ENCODE measurements around the gene UMOD. TPM values are rescaled to one million over a fixed set of nuclear protein-coding genes. Genes with fewer than 3 reads are reported as not detected.
"Not testable (repeated sequence)": the region's sequence is repeated elsewhere in the genome, so short reads cannot be mapped to it uniquely, and the experiment has no call there.

Gene UMOD
- total and polyA plus RNA-seq, 9 donors: not detected

DNA sequence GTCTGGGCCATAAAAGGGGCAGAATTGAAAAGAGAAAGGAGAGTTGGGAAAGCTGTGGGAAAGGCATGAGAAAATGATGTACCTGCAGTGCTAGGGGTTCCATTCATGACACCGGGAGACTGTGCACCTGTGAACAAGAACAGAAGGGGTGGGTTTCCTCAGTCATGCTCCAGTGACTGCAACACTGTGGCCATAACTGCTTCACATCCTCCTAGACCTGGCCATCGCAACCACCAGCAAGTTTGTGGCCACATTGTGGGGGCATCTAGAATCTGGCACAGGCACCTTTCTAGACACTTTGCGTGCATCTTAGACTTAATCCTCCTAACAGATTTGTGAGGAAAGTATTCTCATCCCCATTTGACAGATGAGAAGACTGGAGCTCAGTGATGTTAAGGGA is 37.9 kb downstream of the UMOD start:
- Histone ChIP-seq H3K27me3 (ENCODE audit: control insufficient read depth, insufficient read depth, low read length) (no peaks in the 10 kb centered on the region), H3K27ac (ENCODE audit: low read length) (no peak overlapping the region)

GRCh38 chr16:20313741-20314140 is 38.8 kb downstream of the UMOD start:
- WGBS (ENCODE audit: insufficient coverage): 100% methylated on average over 1 of the region's 3 CpGs
- no peaks in the 10 kb centered on the region for H3K4me1 ChIP-seq (ENCODE audit: control insufficient read depth, insufficient read depth, low read length)
- no peak for DNase-seq

More for the DNA sequence above, 37.9 kb downstream of the UMOD start:
- no peak for DNase-seq
- 100% methylated on average over 1 of the region's 3 CpGs for WGBS (ENCODE audit: insufficient coverage)
- no peaks in the 10 kb centered on the region for H3K36me3 ChIP-seq (ENCODE audit: control insufficient read depth, insufficient read depth, low read length)
- H3K4me3 ChIP-seq (ENCODE audit: low read length): no peak overlapping the region
- no peaks in the 10 kb centered on the region for H3K9me3 ChIP-seq (replicated peaks; ENCODE audit: control insufficient read depth, low read depth, low read length)
- no peaks in the 10 kb centered on the region for H3K4me1 ChIP-seq (ENCODE audit: control insufficient read depth, insufficient read depth, low read length)

DNA sequence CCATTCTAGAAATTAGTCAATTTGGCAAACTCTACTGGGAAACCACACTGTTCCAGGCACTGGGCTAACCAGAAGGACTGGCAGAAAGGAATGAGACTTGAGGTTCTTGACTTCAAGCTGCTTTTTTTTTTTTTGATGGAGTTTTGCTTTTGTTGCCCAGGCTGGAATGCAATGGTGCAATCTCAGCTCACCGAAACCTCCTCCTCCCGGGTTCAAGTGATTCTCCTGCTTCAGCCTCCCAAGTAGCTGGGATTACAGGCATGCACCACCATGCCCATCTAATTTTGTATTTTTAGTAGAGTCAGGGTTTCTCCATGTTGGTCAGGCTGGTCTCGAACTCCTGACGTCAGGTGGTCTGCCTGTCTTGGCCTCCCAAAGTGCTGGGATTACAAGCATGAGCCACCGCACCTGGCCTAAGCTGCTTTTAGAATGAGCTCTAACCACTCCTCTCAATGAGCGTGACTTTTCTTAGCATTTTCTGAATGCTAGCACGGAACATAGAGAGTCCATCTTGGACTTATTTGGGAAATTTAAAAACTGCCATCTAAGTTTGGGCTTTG is 39.9 kb downstream of the UMOD start:
- not testable (repeated sequence) for H3K36me3 ChIP-seq (ENCODE audit: control insufficient read depth, insufficient read depth, low read length); H3K27ac ChIP-seq (ENCODE audit: low read length); H3K27me3 ChIP-seq (ENCODE audit: control insufficient read depth, insufficient read depth, low read length); H3K4me1 ChIP-seq (ENCODE audit: control insufficient read depth, insufficient read depth, low read length); H3K4me3 ChIP-seq (ENCODE audit: low read length); DNase-seq; H3K9me3 ChIP-seq (replicated peaks; ENCODE audit: control insufficient read depth, low read depth, low read length)
- WGBS (ENCODE audit: insufficient coverage): 89% methylated on average over 2 of the region's 7 CpGs

More at GRCh38 chr16:20313741-20314140, 38.8 kb downstream of the UMOD start:
- H3K9me3 ChIP-seq (replicated peaks; ENCODE audit: control insufficient read depth, low read depth, low read length): no peaks in the 10 kb centered on the region
- H3K36me3 ChIP-seq (ENCODE audit: control insufficient read depth, insufficient read depth, low read length): no peaks in the 10 kb centered on the region
- H3K4me3 ChIP-seq (ENCODE audit: low read length): no peak overlapping the region
- H3K27me3 ChIP-seq (ENCODE audit: control insufficient read depth, insufficient read depth, low read length): no peaks in the 10 kb centered on the region
- no peak overlapping the region for H3K27ac ChIP-seq (ENCODE audit: low read length)

GRCh38 chr16:20311548-20311947 is 41.0 kb downstream of the UMOD start:
- H3K27me3 ChIP-seq (ENCODE audit: control insufficient read depth, insufficient read depth, low read length): no peaks in the 10 kb centered on the region
- no peak overlapping the region for H3K27ac ChIP-seq (ENCODE audit: low read length)
- no peaks in the 10 kb centered on the region for H3K4me1 ChIP-seq (ENCODE audit: control insufficient read depth, insufficient read depth, low read length)
- no peaks in the 10 kb centered on the region for H3K9me3 ChIP-seq (replicated peaks; ENCODE audit: control insufficient read depth, low read depth, low read length)
- H3K36me3 ChIP-seq (ENCODE audit: control insufficient read depth, insufficient read depth, low read length): no peaks in the 10 kb centered on the region
- H3K4me3 ChIP-seq (ENCODE audit: low read length): no peak overlapping the region
- DNase-seq: no peak
- WGBS (ENCODE audit: insufficient coverage): no CpG with 5 or more reads among the region's 2 CpGs

DNA sequence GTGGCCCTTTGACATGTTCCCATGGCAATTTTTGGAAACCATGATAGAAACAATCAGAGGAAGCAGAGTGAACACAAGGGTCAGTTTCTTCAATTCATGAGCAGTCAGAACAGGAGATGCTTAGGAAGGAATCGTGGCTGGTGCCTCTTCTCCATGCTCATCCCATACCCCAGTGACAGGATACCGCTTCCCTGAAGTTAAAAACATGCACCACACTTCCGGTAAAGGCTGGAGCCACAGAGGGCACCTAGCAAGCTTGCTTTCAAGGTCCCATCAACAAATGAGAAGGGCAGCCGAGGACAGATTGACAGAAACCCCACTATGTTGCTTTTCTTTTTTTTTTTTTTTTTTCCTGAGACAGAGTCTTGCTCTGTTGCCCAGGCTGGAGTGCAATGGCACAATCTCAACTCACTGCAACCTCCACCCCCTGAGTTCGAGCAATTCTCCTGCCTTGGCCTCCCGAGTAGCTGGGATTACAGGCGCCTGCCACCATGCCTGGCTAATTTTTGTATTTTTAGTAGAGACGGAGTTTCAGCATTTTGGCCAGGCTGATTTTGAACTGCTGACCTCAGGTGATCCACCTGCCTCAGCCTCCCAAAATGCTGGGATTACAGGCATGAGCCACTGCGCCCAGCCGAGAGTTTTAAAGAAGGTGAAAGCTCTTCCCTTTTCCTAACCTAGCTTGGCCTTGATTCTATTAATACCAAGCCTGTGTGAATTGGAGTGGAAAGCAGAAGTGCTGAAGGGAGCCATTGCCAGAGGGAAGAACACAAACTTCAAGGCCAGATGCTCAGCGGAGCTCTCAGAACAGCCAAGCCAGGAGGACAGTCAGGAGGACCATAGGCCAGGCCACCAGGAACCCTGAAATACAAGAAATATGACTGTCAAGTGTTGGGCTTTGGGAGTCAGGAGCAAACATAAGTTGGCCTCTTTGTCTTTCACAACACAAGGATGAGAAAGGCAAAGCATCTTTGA is 41.8 kb downstream of the UMOD start:
- Histone ChIP-seq H3K27ac (ENCODE audit: low read length) (no peak overlapping the region), H3K4me1 (ENCODE audit: control insufficient read depth, insufficient read depth, low read length) (no peaks in the 10 kb centered on the region), H3K4me3 (ENCODE audit: low read length) (no peak overlapping the region), H3K9me3 (replicated peaks; ENCODE audit: control insufficient read depth, low read depth, low read length) (no peaks in the 10 kb centered on the region), H3K27me3 (ENCODE audit: control insufficient read depth, insufficient read depth, low read length) (no peaks in the 10 kb centered on the region), H3K36me3 (ENCODE audit: control insufficient read depth, insufficient read depth, low read length) (no peaks in the 10 kb centered on the region)
- DNase-seq: no peak
- 78% methylated on average over 3 of the region's 11 CpGs for whole genome bisulfite sequencing (ENCODE audit: insufficient coverage)

- no peak for DNase-seq
- Histone ChIP-seq H3K9me3 (replicated peaks; ENCODE audit: control insufficient read depth, low read depth, low read length) (no peaks in the 10 kb centered on the region), H3K36me3 (ENCODE audit: control insufficient read depth, insufficient read depth, low read length) (no peaks in the 10 kb centered on the region), H3K27me3 (ENCODE audit: control insufficient read depth, insufficient read depth, low read length) (no peaks in the 10 kb centered on the region), H3K27ac (ENCODE audit: low read length) (no peak overlapping the region), H3K4me1 (ENCODE audit: control insufficient read depth, insufficient read depth, low read length) (no peaks in the 10 kb centered on the region), H3K4me3 (ENCODE audit: low read length) (no peak overlapping the region)
- WGBS (ENCODE audit: insufficient coverage): 91% methylated on average over 4 of the region's 6 CpGs
These were observed 42.7 kb downstream of the UMOD start for GRCh38 chr16:20309786-20310185.

GRCh38 chr16:20308801-20309590 is 43.5 kb downstream of the UMOD start:
- H3K36me3 ChIP-seq (ENCODE audit: control insufficient read depth, insufficient read depth, low read length): no peaks in the 10 kb centered on the region
- no peaks in the 10 kb centered on the region for H3K4me1 ChIP-seq (ENCODE audit: control insufficient read depth, insufficient read depth, low read length)
- H3K9me3 ChIP-seq (replicated peaks; ENCODE audit: control insufficient read depth, low read depth, low read length): no peaks in the 10 kb centered on the region
- no peak overlapping the region for H3K4me3 ChIP-seq (ENCODE audit: low read length)
- DNase-seq: no peak
- no peaks in the 10 kb centered on the region for H3K27me3 ChIP-seq (ENCODE audit: control insufficient read depth, insufficient read depth, low read length)
- 58% methylated on average over 1 of the region's 4 CpGs for WGBS (ENCODE audit: insufficient coverage)
- no peak overlapping the region for H3K27ac ChIP-seq (ENCODE audit: low read length)

DNA sequence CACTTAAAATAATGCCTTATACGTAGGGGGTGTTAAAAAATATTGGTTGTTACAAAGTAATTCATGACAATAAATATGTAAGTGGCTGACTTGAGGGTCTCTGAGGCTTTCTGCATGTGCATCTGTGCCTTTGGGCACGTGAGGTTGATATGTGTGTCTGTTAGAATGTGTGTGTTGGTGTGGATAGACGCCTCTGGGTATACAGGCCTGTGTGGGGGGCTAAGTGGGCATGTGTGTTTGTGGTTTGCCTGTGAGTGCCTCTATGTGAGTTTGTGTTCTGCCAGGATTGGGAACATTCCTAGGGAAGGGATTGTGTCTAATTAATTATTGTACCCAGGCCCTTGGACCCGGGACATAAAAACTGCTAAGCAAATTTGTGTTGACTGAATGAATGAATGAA is 44.2 kb downstream of the UMOD start:
- Histone ChIP-seq H3K27ac (ENCODE audit: low read length) (no peak overlapping the region), H3K4me3 (ENCODE audit: low read length) (no peak overlapping the region), H3K36me3 (ENCODE audit: control insufficient read depth, insufficient read depth, low read length) (no peaks in the 10 kb centered on the region), H3K4me1 (ENCODE audit: control insufficient read depth, insufficient read depth, low read length) (no peaks in the 10 kb centered on the region), H3K9me3 (replicated peaks; ENCODE audit: control insufficient read depth, low read depth, low read length) (no peaks in the 10 kb centered on the region), H3K27me3 (ENCODE audit: control insufficient read depth, insufficient read depth, low read length) (no peaks in the 10 kb centered on the region)
- DNase-seq: no peak
- WGBS (ENCODE audit: insufficient coverage): 75% methylated on average over 3 of the region's 4 CpGs

DNA sequence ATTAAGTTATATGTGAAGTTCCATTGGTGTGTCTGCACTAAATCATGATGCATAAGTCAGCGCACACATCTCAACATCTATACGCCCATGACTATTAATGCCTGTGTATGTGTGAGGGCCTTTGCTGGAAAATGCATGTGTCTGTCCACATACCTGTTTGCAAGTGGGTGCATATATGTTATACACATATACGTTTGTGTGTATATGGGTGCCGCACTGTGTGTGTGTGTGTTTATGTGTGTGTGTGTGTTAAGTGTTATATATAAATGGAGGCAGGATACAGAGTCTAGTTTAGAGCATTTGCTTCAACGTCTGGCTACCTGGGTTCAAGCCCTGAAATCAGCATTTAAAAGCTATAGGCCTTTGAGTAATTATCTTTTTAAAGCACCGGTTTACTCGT is 44.7 kb downstream of the UMOD start:
- Histone ChIP-seq H3K36me3 (ENCODE audit: control insufficient read depth, insufficient read depth, low read length) (no peaks in the 10 kb centered on the region), H3K27me3 (ENCODE audit: control insufficient read depth, insufficient read depth, low read length) (no peaks in the 10 kb centered on the region), H3K4me1 (ENCODE audit: control insufficient read depth, insufficient read depth, low read length) (no peaks in the 10 kb centered on the region), H3K9me3 (replicated peaks; ENCODE audit: control insufficient read depth, low read depth, low read length) (no peaks in the 10 kb centered on the region), H3K27ac (ENCODE audit: low read length) (no peak overlapping the region), H3K4me3 (ENCODE audit: low read length) (no peak overlapping the region)
- 87% methylated on average over 3 of the region's 7 CpGs for WGBS (ENCODE audit: insufficient coverage)
- DNase-seq: no peak

DNA sequence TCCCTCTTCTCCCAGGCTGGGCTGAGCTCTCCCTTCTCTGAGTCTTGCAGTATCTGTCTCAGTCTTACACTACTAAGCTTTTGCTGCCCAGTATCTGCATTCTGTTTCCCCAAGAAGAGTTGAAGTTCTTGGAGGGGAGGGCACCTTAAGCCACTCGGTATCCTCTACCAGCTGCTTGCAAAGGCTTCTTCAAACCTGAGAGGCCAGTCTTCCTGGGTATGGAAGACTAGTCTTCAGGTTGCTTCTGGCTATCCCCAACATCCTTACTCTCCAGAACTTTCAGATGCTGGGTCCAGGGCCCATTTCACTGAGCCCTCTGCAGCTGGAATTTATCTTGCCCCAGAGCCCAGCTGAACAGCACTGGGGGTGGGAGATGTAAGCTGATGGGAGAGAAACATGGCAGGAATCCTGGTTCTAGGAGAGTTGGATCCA is 45.3 kb downstream of the UMOD start:
- Histone ChIP-seq H3K27ac (ENCODE audit: low read length) (no peak overlapping the region), H3K36me3 (ENCODE audit: control insufficient read depth, insufficient read depth, low read length) (no peaks in the 10 kb centered on the region), H3K9me3 (replicated peaks; ENCODE audit: control insufficient read depth, low read depth, low read length) (no peaks in the 10 kb centered on the region), H3K27me3 (ENCODE audit: control insufficient read depth, insufficient read depth, low read length) (no peaks in the 10 kb centered on the region), H3K4me3 (ENCODE audit: low read length) (no peak overlapping the region), H3K4me1 (ENCODE audit: control insufficient read depth, insufficient read depth, low read length) (no peaks in the 10 kb centered on the region)
- DNase-seq: no peak
- no CpG with 5 or more reads among the region's 1 CpG for WGBS (ENCODE audit: insufficient coverage)
